ENCODE measurements around the gene APOA4. TPM values are rescaled to one million over a fixed set of nuclear protein-coding genes. Genes with fewer than 3 reads are reported as not detected.

APOA4 gene
- total RNA-seq, 1 experiment from 2014 or later, result 3.3 TPM

DNA sequence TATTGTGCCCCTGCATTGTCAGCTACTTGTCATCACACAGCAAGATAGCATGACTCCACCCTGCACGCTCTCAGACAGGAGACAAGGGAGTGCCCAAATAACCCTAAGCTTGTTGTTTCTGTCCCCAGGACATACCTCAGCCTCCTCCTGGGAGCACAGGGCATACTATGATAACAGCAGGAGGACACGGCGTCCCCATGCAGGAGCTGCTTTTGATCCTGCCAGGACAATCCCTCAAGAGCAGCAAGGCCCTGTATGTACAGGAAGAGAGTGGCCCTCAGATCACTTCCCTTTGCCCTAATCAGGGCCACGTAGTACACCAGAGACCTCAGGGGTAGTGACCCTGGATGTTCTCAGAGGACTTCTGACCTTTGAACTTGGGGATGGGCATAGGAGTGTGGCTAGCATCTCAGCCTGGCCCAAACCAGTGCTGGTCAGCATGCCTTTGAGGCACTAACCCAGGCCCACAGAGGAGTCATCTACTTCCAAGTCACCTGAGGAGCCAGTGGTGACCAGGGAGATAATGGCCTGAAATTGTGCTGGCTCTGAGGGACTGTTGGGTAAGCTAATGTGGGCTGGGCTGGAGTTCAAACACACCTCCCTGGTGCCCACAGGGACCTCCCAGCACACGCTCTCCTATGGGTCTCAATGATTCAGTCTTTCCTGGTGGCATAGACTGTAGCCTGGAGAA is 9.2 kb downstream of the APOA4 start:
- peak; percentile 54 to 71 for DNase-seq
- POLR2A ChIA-PET, result interaction anchor here (0.8 to 1.1 kb wide), 3 partner anchors 13 to 41 kb away, joined by 3 to 7 read pairs (median 4); partner anchors contain the start of genes BUD13 and ZPR1
- peaks cover 12% of the 10 kb centered on the region for H3K9me3 Mint-ChIP-seq (ENCODE audit: unreplicated experiment)
- H3K4me3 ChIP-seq (ENCODE audit: low read depth, low read length), result no peak overlapping the region
- no peaks in the 10 kb centered on the region; the same call in 1 of the 2 replicates for H3K9me3 ChIP-seq
- TF ChIP-seq, protein P1, sequence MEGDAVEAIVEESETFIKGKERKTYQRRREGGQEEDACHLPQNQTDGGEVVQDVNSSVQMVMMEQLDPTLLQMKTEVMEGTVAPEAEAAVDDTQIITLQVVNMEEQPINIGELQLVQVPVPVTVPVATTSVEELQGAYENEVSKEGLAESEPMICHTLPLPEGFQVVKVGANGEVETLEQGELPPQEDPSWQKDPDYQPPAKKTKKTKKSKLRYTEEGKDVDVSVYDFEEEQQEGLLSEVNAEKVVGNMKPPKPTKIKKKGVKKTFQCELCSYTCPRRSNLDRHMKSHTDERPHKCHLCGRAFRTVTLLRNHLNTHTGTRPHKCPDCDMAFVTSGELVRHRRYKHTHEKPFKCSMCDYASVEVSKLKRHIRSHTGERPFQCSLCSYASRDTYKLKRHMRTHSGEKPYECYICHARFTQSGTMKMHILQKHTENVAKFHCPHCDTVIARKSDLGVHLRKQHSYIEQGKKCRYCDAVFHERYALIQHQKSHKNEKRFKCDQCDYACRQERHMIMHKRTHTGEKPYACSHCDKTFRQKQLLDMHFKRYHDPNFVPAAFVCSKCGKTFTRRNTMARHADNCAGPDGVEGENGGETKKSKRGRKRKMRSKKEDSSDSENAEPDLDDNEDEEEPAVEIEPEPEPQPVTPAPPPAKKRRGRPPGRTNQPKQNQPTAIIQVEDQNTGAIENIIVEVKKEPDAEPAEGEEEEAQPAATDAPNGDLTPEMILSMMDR (IDR thresholded peaks at IDR 0.05; ENCODE audit: insufficient read depth in 1 of 2, low read depth in 1 of 2, low read length in 1 of 2, severe bottlenecking in 1 of 2, unreplicated experiment in 1 of 2), result no peak
- H3K27ac Mint-ChIP-seq (ENCODE audit: unreplicated experiment), result peak overlapping the region; percentile 71
- BruUV-seq (replicated peaks), result no TSS peak
- no peaks in the 10 kb centered on the region for H3K27me3 ChIP-seq (replicated peaks; ENCODE audit: control insufficient read depth, insufficient read depth, low read length)
- intact Hi-C loops (cut with micrococcal nuclease; ENCODE audit: unreplicated experiment), result no loop called here
- no peaks in the 10 kb centered on the region for H3K27me3 Mint-ChIP-seq (ENCODE audit: insufficient read depth, unreplicated experiment)
- H3K4me1 ChIP-seq, result peaks cover 60% of the 10 kb centered on the region
- no peaks in the 10 kb centered on the region for H3K36me3 ChIP-seq (ENCODE audit: control insufficient read depth, insufficient read depth, low read length)
- no peak overlapping the region for H3K4me3 Mint-ChIP-seq (ENCODE audit: unreplicated experiment)
- H3K36me3 Mint-ChIP-seq (ENCODE audit: insufficient read depth, unreplicated experiment), result peaks cover 9% of the 10 kb centered on the region
- CTCF ChIA-PET, result interaction anchor here (0.9 to 1.5 kb wide), 6 partner anchors 13 to 501 kb away, joined by 3 to 7 read pairs (median 4); partner anchors contain the start of genes BACE1, SIK3 and ZPR1
- H3K4me1 Mint-ChIP-seq (ENCODE audit: low read depth, unreplicated experiment), result peaks cover 51% of the 10 kb centered on the region

DNA sequence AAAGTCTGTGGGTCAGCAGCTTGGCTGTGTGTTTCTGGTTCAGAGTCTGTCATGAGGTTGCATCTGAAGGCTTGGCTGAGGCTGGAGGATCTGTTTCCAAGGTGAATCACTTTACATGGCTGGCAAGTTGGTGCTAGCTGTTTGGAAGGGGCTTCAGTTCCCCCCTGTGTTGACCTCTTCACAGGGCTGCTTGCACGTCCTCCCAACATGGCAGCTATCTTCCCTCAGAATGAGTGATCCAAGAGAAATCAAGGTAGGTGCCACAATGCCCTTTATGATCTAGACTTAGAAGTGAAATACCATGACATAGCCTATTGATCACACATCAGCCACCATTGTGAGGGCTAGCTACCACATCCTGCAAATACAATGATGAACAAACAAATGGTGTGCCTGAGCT is 9.9 kb downstream of the APOA4 start:
- Mint-ChIP-seq H3K27ac (ENCODE audit: unreplicated experiment) (peak overlapping the region; percentile 71), H3K9me3 (ENCODE audit: unreplicated experiment) (peaks cover 12% of the 10 kb centered on the region), H3K4me1 (ENCODE audit: low read depth, unreplicated experiment) (peaks cover 59% of the 10 kb centered on the region), H3K27me3 (ENCODE audit: insufficient read depth, unreplicated experiment) (no peaks in the 10 kb centered on the region), H3K36me3 (ENCODE audit: insufficient read depth, unreplicated experiment) (peaks cover 17% of the 10 kb centered on the region), H3K4me3 (ENCODE audit: unreplicated experiment) (no peak overlapping the region)
- BruUV-seq (replicated peaks), result no TSS peak
- TF ChIP-seq, protein P1 (IDR thresholded peaks at IDR 0.05; ENCODE audit: insufficient read depth in 1 of 2, low read depth in 1 of 2, low read length in 1 of 2, severe bottlenecking in 1 of 2, unreplicated experiment in 1 of 2), result no peak
- Histone ChIP-seq H3K36me3 (ENCODE audit: control insufficient read depth, insufficient read depth, low read length) (no peaks in the 10 kb centered on the region), H3K4me3 (ENCODE audit: low read depth, low read length) (no peak overlapping the region), H3K27me3 (replicated peaks; ENCODE audit: control insufficient read depth, insufficient read depth, low read length) (no peaks in the 10 kb centered on the region), H3K9me3 (no peaks in the 10 kb centered on the region; the same call in 1 of the 2 replicates), H3K4me1 (peaks cover 65% of the 10 kb centered on the region)
- DNase-seq, result no peak
- intact Hi-C loops (cut with micrococcal nuclease; ENCODE audit: unreplicated experiment), result no loop called here
- POLR2A ChIA-PET, result interaction anchor here (0.8 to 1.1 kb wide), 3 partner anchors 14 to 40 kb away, joined by 3 to 7 read pairs (median 4); partner anchors contain the start of genes BUD13 and ZPR1
- CTCF ChIA-PET, result interaction anchor here (0.9 to 1.5 kb wide), 6 partner anchors 14 to 502 kb away, joined by 3 to 7 read pairs (median 4); partner anchors contain the start of genes BACE1, SIK3 and ZPR1

DNA sequence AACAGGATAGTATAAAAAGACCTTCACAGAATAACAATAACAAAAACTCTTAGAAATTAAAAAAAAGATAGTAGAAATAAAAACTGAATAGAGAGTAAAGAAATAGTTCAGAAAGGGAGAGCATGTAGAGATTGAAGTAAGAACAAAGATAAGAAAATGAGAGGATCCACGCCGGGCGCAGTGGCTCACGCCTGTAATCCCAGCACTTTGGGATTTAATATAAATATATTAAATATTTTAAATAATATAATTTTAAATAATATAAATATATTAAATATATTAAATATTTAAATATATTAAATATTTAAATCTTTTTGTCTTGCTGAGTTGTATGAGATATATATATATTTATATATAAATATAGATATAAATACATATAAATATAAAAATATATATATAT is 11.0 kb downstream of the APOA4 start:
- ChIA-PET POLR2A (no interaction called here), CTCF (no interaction called here)
- TF ChIP-seq, protein P1 (IDR thresholded peaks at IDR 0.05; ENCODE audit: insufficient read depth in 1 of 2, low read depth in 1 of 2, low read length in 1 of 2, severe bottlenecking in 1 of 2, unreplicated experiment in 1 of 2), result no peak
- peaks cover 12% of the 10 kb centered on the region for H3K9me3 Mint-ChIP-seq (ENCODE audit: unreplicated experiment)
- no peak for DNase-seq
- Histone ChIP-seq H3K36me3 (ENCODE audit: control insufficient read depth, insufficient read depth, low read length) (no peaks in the 10 kb centered on the region), H3K4me3 (ENCODE audit: low read depth, low read length) (no peak overlapping the region), H3K4me1 (peaks cover 76% of the 10 kb centered on the region), H3K9me3 (no peaks in the 10 kb centered on the region; the same call in 1 of the 2 replicates), H3K27me3 (replicated peaks; ENCODE audit: control insufficient read depth, insufficient read depth, low read length) (no peaks in the 10 kb centered on the region)
- H3K27me3 Mint-ChIP-seq (ENCODE audit: insufficient read depth, unreplicated experiment), result no peaks in the 10 kb centered on the region
- H3K27ac Mint-ChIP-seq (ENCODE audit: unreplicated experiment), result peak overlapping the region; percentile 49
- H3K4me1 Mint-ChIP-seq (ENCODE audit: low read depth, unreplicated experiment), result peaks cover 70% of the 10 kb centered on the region
- H3K36me3 Mint-ChIP-seq (ENCODE audit: insufficient read depth, unreplicated experiment), result peaks cover 25% of the 10 kb centered on the region
- intact Hi-C loops (cut with micrococcal nuclease; ENCODE audit: unreplicated experiment), result no loop called here
- H3K4me3 Mint-ChIP-seq (ENCODE audit: unreplicated experiment), result no peak overlapping the region
- BruUV-seq (replicated peaks), result no TSS peak

All from Caco-2 (cell line).